Smooth muscle cell (in vitro differentiated cells): ENCODE data around the gene SAMD7. TPM values are rescaled to one million over a fixed set of nuclear protein-coding genes. Genes with fewer than 3 reads are reported as not detected.

Experiments
- DNase-seq: peaks from one replicate; lab custom pipeline; 2025; ENCODE audit not compliant: unreplicated experiment; lab: John Stamatoyannopoulos, UW
- H2AFZ ChIP-seq: fragments of 200-600 bp; sonication (generic); 2 replicates; pipeline ENCODE4 v1.6.0; 2016; ENCODE audit warnings: antibody characterized with exemption, low read depth, mild to moderate bottlenecking
- H3F3A ChIP-seq: fragments of 200-600 bp; sonication (generic); 2 replicates; pipeline ENCODE4 v1.6.0; 2017; ENCODE audit warnings: antibody characterized with exemption, low read depth
- H3K27ac ChIP-seq: fragments of 200-600 bp; sonication (generic); 2 replicates; pipeline ENCODE4 v1.5.1; 2016; ENCODE audit warnings: low read depth, mild to moderate bottlenecking
- H3K27me3 ChIP-seq: fragments of 200-600 bp; sonication (generic); 2 replicates; pipeline ENCODE4 v1.6.1; 2016; ENCODE audit warnings: low read depth, mild to moderate bottlenecking
- H3K36me3 ChIP-seq: fragments of 200-600 bp; sonication (generic); 2 replicates; pipeline ENCODE4 v1.5.1; 2016; ENCODE audit warnings: low read depth
- H3K4me1 ChIP-seq: fragments of 200-600 bp; sonication (generic); 2 replicates; pipeline ENCODE4 v1.5.1; 2016; ENCODE audit warnings: low read depth
- H3K4me2 ChIP-seq: fragments of 200-600 bp; sonication (generic); 2 replicates; pipeline ENCODE4 v1.6.0; 2016; ENCODE audit warnings: mild to moderate bottlenecking
- H3K4me3 ChIP-seq: fragments of 200-600 bp; sonication (generic); 2 replicates; pipeline ENCODE4 v1.5.1; 2016; ENCODE audit warnings: mild to moderate bottlenecking
- H3K79me2 ChIP-seq: fragments of 200-600 bp; sonication (generic); 2 replicates; pipeline ENCODE4 v1.6.0; 2016; ENCODE audit warnings: low read depth, mild to moderate bottlenecking
- H3K9ac ChIP-seq: fragments of 200-600 bp; sonication (generic); 2 replicates; pipeline ENCODE4 v1.6.0; 2016; ENCODE audit warnings: low read depth
- H3K9me3 ChIP-seq: fragments of 200-600 bp; sonication (generic); replicated peaks from 2 replicates; pipeline ENCODE4 v1.5.1; 2016; ENCODE audit warnings: low read depth
- H4K20me1 ChIP-seq: fragments of 200-600 bp; sonication (generic); 2 replicates; pipeline ENCODE4 v1.6.0; 2016; ENCODE audit warnings: low read depth
- WGBS: methylation state at CpG from one replicate; pipeline ENCODE4 v1.1.7; 2016; ENCODE audit warnings: low lambda C conversion rate; 5-methylcytosine and 5-hydroxymethylcytosine counted together
- polyA plus RNA-seq: library from polyadenylated mRNA; unstranded; fragments of >200 nt; fragmentation: Nextera tagmentation; extraction: Ambion mirVana; gene quantifications from 2 replicates; pipeline ENCODE4 v1.2.1, GENCODE V29; 2016
- total RNA-seq: library from RNA; depleted of rRNA; stranded (reverse); fragments of >200 nt; gene quantifications from 2 replicates; pipeline ENCODE4 v1.2.3, GENCODE V29; 2014
- TF ChIP-seq, protein P1 (sequence below): fragments of 200-600 bp; sonication (generic); IDR thresholded peaks from 2 replicates; pipeline ENCODE4 v1.5.1; 2017; ENCODE audit warnings: borderline replicate concordance, mild to moderate bottlenecking, antibody characterized with exemption; ENCODE audit not compliant: insufficient read depth, poor library complexity, severe bottlenecking

The SAMD7 gene
- total and polyA plus RNA-seq, 2 experiments from 2014 or later: not detected

- Histone ChIP-seq H3K36me3 (no peaks in the 10 kb centered on the region), H3K9me3 (no peaks in the 10 kb centered on the region), H3K4me3 (no peak overlapping the region), H3K27me3 (peaks cover 17% of the 10 kb centered on the region), H3K4me2 (no peak overlapping the region), H3K27ac (no peak overlapping the region), H3K79me2 (no peaks in the 10 kb centered on the region), H3F3A (no peaks in the 10 kb centered on the region), H3K4me1 (no peaks in the 10 kb centered on the region), H2AFZ (no peak overlapping the region), H3K9ac (no peak overlapping the region), H4K20me1 (no peaks in the 10 kb centered on the region)
- DNase-seq: no peak
- TF ChIP-seq, protein P1, sequence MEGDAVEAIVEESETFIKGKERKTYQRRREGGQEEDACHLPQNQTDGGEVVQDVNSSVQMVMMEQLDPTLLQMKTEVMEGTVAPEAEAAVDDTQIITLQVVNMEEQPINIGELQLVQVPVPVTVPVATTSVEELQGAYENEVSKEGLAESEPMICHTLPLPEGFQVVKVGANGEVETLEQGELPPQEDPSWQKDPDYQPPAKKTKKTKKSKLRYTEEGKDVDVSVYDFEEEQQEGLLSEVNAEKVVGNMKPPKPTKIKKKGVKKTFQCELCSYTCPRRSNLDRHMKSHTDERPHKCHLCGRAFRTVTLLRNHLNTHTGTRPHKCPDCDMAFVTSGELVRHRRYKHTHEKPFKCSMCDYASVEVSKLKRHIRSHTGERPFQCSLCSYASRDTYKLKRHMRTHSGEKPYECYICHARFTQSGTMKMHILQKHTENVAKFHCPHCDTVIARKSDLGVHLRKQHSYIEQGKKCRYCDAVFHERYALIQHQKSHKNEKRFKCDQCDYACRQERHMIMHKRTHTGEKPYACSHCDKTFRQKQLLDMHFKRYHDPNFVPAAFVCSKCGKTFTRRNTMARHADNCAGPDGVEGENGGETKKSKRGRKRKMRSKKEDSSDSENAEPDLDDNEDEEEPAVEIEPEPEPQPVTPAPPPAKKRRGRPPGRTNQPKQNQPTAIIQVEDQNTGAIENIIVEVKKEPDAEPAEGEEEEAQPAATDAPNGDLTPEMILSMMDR: no peak
- WGBS: 53% methylated on average over 1 of the region's 1 CpG
These were observed 27.9 kb downstream of the SAMD7 start for GRCh38 chr3:169939320-169939719.

GRCh38 chr3:169939751-169940150 lies 28.4 kb downstream of the SAMD7 start:
- Histone ChIP-seq H3K4me1 (no peaks in the 10 kb centered on the region), H3K27ac (no peak overlapping the region), H4K20me1 (no peaks in the 10 kb centered on the region), H2AFZ (no peak overlapping the region), H3K79me2 (no peaks in the 10 kb centered on the region), H3K27me3 (peaks cover 14% of the 10 kb centered on the region), H3K9ac (no peak overlapping the region), H3K4me3 (no peak overlapping the region), H3K9me3 (no peaks in the 10 kb centered on the region), H3K36me3 (no peaks in the 10 kb centered on the region), H3K4me2 (no peak overlapping the region), H3F3A (no peaks in the 10 kb centered on the region)
- TF ChIP-seq, protein P1: no peak
- WGBS: 86% methylated on average over 5 of the region's 5 CpGs
- DNase-seq: no peak

GRCh38 chr3:169940470-169941181 lies 29.3 kb downstream of the SAMD7 start:
- no peak overlapping the region for H3K4me2 ChIP-seq
- H3K27ac ChIP-seq: no peak overlapping the region
- WGBS: 84% methylated on average over 6 of the region's 6 CpGs
- H3K9me3 ChIP-seq: no peaks in the 10 kb centered on the region
- TF ChIP-seq, protein P1: no peak
- H3K4me3 ChIP-seq: no peak overlapping the region
- no peaks in the 10 kb centered on the region for H3F3A ChIP-seq
- no peak overlapping the region for H2AFZ ChIP-seq
- no peak overlapping the region for H3K9ac ChIP-seq
- H3K79me2 ChIP-seq: no peaks in the 10 kb centered on the region
- no peaks in the 10 kb centered on the region for H3K36me3 ChIP-seq
- no peak for DNase-seq
- peaks cover 6% of the 10 kb centered on the region for H3K27me3 ChIP-seq
- H4K20me1 ChIP-seq: no peaks in the 10 kb centered on the region
- H3K4me1 ChIP-seq: no peaks in the 10 kb centered on the region

- Histone ChIP-seq H3K79me2 (no peaks in the 10 kb centered on the region), H2AFZ (no peak overlapping the region), H3F3A (peaks cover 4% of the 10 kb centered on the region), H3K9ac (no peak overlapping the region), H3K4me3 (no peak overlapping the region), H3K27ac (no peak overlapping the region), H3K4me2 (no peak overlapping the region), H3K4me1 (no peaks in the 10 kb centered on the region), H3K36me3 (no peaks in the 10 kb centered on the region), H4K20me1 (no peaks in the 10 kb centered on the region), H3K27me3 (no peaks in the 10 kb centered on the region), H3K9me3 (no peaks in the 10 kb centered on the region)
- WGBS: 74% methylated on average over 7 of the region's 7 CpGs
- TF ChIP-seq, protein P1: no peak
- no peak for DNase-seq
These were observed 33.9 kb downstream of the SAMD7 start for GRCh38 chr3:169945313-169945712.
